Activated CD4-positive, alpha-beta T cell treated with anti-CD3 and anti-CD28 coated beads, Interleukin-2, amount 50 U/mL, for 4 hours (primary cell): ENCODE data around the gene MTA1.

Experiments
- DNase-seq, 2 experiments: peaks; one replicate each; pipeline ENCODE4 v3.0.0-alpha.2; 2020

MTA1 gene

GRCh38 chr14:105426416-105427130, 6.9 kb downstream of the MTA1 start:
- no peak for DNase-seq

- DNase-seq: no peak
Observed at GRCh38 chr14:105427412-105427811, 7.8 kb downstream of the MTA1 start.

GRCh38 chr14:105427936-105428485, 8.4 kb downstream of the MTA1 start:
- no peak for DNase-seq

GRCh38 chr14:105430042-105430441, 10.4 kb downstream of the MTA1 start:
- no peak for DNase-seq

- no peak for DNase-seq
Observed at GRCh38 chr14:105430565-105430964, 10.9 kb downstream of the MTA1 start.

- no peak for DNase-seq
Observed at GRCh38 chr14:105431256-105431655, 11.6 kb downstream of the MTA1 start.

- DNase-seq: no peak
Observed at GRCh38 chr14:105432657-105433056, 13.0 kb downstream of the MTA1 start.

- no peak for DNase-seq
Observed at GRCh38 chr14:105433161-105433605, 13.6 kb downstream of the MTA1 start.

GRCh38 chr14:105436402-105436801, 16.8 kb downstream of the MTA1 start:
- no peak for DNase-seq

GRCh38 chr14:105436891-105437722, 17.5 kb downstream of the MTA1 start:
- DNase-seq: no peak

GRCh38 chr14:105437723-105438500, 18.3 kb downstream of the MTA1 start:
- no peak for DNase-seq

GRCh38 chr14:105439179-105439578, 19.6 kb downstream of the MTA1 start:
- no peak for DNase-seq

- DNase-seq: no peak
Observed at GRCh38 chr14:105439710-105440553, 20.3 kb downstream of the MTA1 start.

GRCh38 chr14:105440554-105440900, 20.9 kb downstream of the MTA1 start:
- DNase-seq: no peak

- no peak for DNase-seq
Observed at GRCh38 chr14:105440992-105441391, 21.4 kb downstream of the MTA1 start.

GRCh38 chr14:105442125-105442524, 22.5 kb downstream of the MTA1 start:
- DNase-seq: no peak

GRCh38 chr14:105442834-105443233, 23.2 kb downstream of the MTA1 start:
- no peak for DNase-seq

- DNase-seq: no peak
Observed at GRCh38 chr14:105444859-105445258, 25.2 kb downstream of the MTA1 start.

GRCh38 chr14:105445290-105445689, 25.7 kb downstream of the MTA1 start:
- DNase-seq: no peak

- DNase-seq: no peak
Observed at GRCh38 chr14:105445901-105446845, 26.5 kb downstream of the MTA1 start.

GRCh38 chr14:105446971-105447370, 27.3 kb downstream of the MTA1 start:
- no peak for DNase-seq
